Esophagus muscularis mucosa (tissue), 4 donors: ENCODE results near the gene ZNF136.

ENCODE experiments used
- EP300 ChIP-seq: sonication (generic); formaldehyde crosslinking; IDR thresholded peaks from one replicate; pipeline ENCODE4 v1.6.1; 2017; ENCODE audit warnings: antibody characterized with exemption
- POLR2A ChIP-seq: fragments of 450-650 bp; IDR thresholded peaks from one replicate; pipeline ENCODE4 v1.6.1; 2017; ENCODE audit warnings: antibody characterized with exemption, moderate library complexity, mild to moderate bottlenecking, low read depth
- POLR2AphosphoS5 ChIP-seq, 2 donors: sonication (generic); formaldehyde crosslinking; IDR thresholded peaks; one replicate each; pipeline ENCODE4 v1.6.1; 2017; ENCODE audit warnings: antibody characterized with exemption in 2 of 2
- TF ChIP-seq, protein P1 (sequence below), 3 experiments: fragments of 200-600 bp in 2 of 3; fragments of 450-650 bp in 1 of 3; sonication (generic) in 2 of 3; IDR thresholded peaks; one replicate each; pipeline ENCODE4 v1.5.1; 2017 to 2019; ENCODE audit warnings: antibody characterized with exemption in 3 of 3, mild to moderate bottlenecking in 2 of 3, moderate library complexity in 1 of 3

DNA sequence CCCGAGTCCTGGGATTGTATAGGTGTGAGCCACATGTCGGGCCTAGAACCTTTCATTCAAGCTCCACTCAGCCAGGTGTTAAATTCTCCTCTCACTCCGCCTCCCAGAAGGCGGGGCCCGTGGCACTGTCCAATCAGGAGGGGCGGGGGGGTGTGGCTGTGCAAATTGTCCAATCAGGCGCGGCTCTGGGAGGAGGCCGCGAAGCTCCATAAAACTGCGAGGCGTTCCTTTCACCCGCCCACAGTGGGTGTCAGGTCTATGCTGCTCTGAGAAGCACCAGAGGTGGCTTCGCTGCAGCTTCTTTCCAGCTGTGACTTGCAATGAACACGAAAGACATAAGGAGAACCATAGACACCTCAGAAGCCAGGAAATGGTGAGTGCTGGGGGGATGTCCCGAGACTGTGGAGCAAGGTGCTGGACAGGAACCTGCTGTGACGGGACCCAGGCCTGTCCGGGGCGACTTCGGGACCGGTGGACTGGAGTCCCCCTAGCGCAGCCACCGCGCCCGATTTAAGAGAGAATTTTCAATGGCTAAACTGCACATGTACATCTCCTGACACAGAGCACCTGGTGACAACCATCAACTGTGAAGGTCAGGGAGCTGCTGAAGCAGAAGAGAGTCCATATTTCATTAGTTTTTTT lies 3.0 kb upstream of the ZNF136 start:
- TF ChIP-seq, protein P1, sequence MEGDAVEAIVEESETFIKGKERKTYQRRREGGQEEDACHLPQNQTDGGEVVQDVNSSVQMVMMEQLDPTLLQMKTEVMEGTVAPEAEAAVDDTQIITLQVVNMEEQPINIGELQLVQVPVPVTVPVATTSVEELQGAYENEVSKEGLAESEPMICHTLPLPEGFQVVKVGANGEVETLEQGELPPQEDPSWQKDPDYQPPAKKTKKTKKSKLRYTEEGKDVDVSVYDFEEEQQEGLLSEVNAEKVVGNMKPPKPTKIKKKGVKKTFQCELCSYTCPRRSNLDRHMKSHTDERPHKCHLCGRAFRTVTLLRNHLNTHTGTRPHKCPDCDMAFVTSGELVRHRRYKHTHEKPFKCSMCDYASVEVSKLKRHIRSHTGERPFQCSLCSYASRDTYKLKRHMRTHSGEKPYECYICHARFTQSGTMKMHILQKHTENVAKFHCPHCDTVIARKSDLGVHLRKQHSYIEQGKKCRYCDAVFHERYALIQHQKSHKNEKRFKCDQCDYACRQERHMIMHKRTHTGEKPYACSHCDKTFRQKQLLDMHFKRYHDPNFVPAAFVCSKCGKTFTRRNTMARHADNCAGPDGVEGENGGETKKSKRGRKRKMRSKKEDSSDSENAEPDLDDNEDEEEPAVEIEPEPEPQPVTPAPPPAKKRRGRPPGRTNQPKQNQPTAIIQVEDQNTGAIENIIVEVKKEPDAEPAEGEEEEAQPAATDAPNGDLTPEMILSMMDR (IDR thresholded peaks at IDR 0.05): no peak
- TF ChIP-seq POLR2A (no peak), EP300 (no peak), POLR2AphosphoS5 (IDR thresholded peaks at IDR 0.05) (no peak)
